K562 (cell line): ENCODE results near the gene DLK1. TPM values are rescaled to one million over a fixed set of nuclear protein-coding genes. Genes with fewer than 3 reads are reported as not detected.
A peak's percentile ranks its signal among the peaks of the same experiment; 100 is the strongest.

Source experiments
- ARNT ChIP-seq, 2 experiments: fragments of 450-650 bp; IDR thresholded peaks; 2 replicates each; pipeline ENCODE4 v1.6.1; 2016; ENCODE audit warnings: mild to moderate bottlenecking in 1 of 2
- CBFB ChIP-seq: sonication (generic); formaldehyde crosslinking; IDR thresholded peaks from 2 replicates; pipeline ENCODE4 v1.4.0; 2020; ENCODE audit warnings: mild to moderate bottlenecking, missing genetic modification reagents
- CBX8 ChIP-seq: fragments of 200-600 bp; sonication (generic); IDR thresholded peaks from 2 replicates; pipeline ENCODE4 v1.6.1; 2012; ENCODE audit warnings: borderline replicate concordance, mixed run types, low read depth, mild to moderate bottlenecking, moderate library complexity, mixed read lengths, low read length, control low read depth, inconsistent platforms; ENCODE audit not compliant: poor library complexity, severe bottlenecking; ENCODE audit errors: extremely low read depth
- CREM ChIP-seq: IDR thresholded peaks from 2 replicates; pipeline ENCODE4 v1.6.1; 2014; ENCODE audit warnings: antibody characterized with exemption, low read depth
- E4F1 ChIP-seq: fragments of 250-450 bp; sonication (Bioruptor Pico); IDR thresholded peaks from 2 replicates; pipeline ENCODE4 v1.5.0; 2021; ENCODE audit warnings: mild to moderate bottlenecking, borderline replicate concordance
- HDAC2 ChIP-seq: fragments of 450-650 bp; IDR thresholded peaks from 2 replicates; pipeline ENCODE4 v1.6.1; 2016; ENCODE audit warnings: mild to moderate bottlenecking
- LEF1 ChIP-seq: fragments of 450-650 bp; IDR thresholded peaks from 2 replicates; pipeline ENCODE4 v1.6.1; 2016; ENCODE audit warnings: mild to moderate bottlenecking
- MYBL2 ChIP-seq, 2 experiments: fragments of 450-650 bp in 1 of 2; sonication (generic) in 1 of 2; formaldehyde crosslinking in 1 of 2; IDR thresholded peaks; 2 replicates each; pipeline versions ENCODE4 v1.6.1 to v1.8.1; 2017 to 2022; ENCODE audit warnings: borderline replicate concordance in 1 of 2, inconsistent platforms in 1 of 2, low read depth in 1 of 2, mild to moderate bottlenecking in 1 of 2, missing genetic modification reagents in 1 of 2, moderate library complexity in 1 of 2
- NRF1 ChIP-seq, 2 experiments: fragments of 450-650 bp; IDR thresholded peaks in 1 of 2; conservative IDR thresholded peaks in 1 of 2; 2 replicates each; pipeline ENCODE4 v1.6.1; 2014; ENCODE audit warnings: mild to moderate bottlenecking in 2 of 2
- TFAP4 ChIP-seq: sonication (generic); formaldehyde crosslinking; IDR thresholded peaks from 2 replicates; pipeline ENCODE4 v1.8.0; 2022; ENCODE audit warnings: missing genetic modification reagents, mild to moderate bottlenecking, moderate library complexity, borderline replicate concordance
- U2AF2 ChIP-seq: fragments of 200-400 bp; formaldehyde crosslinking; optimal IDR thresholded peaks from 2 replicates; pipeline ENCODE3; 2017; ENCODE audit warnings: low read depth, mild to moderate bottlenecking, low read length
- polyA plus RNA-seq, 8 experiments: library from polyadenylated mRNA; depleted of rRNA in 4 of 8; stranded (reverse) in 5 of 8; unstranded in 3 of 8; fragments of >200 nt; fragmentation: Nextera tagmentation in 2 of 8; fragmentation: Illumina TruSeq in 1 of 8; extraction: Ambion mirVana in 2 of 8; extraction: Trizol in 1 of 8; gene quantifications; 2 replicates each; pipeline versions ENCODE4 v1.2.1 to v1.2.3, GENCODE V29; 2011 to 2014; ENCODE audit warnings: inconsistent platforms in 1 of 8, missing spikeins in 1 of 8
- total RNA-seq, 7 experiments: library from RNA; depleted of rRNA in 6 of 7; stranded (reverse); fragments of >200 nt in 6 of 7; fragmentation: Illumina TruSeq in 2 of 7; extraction: Trizol in 2 of 7; gene quantifications; 2 replicates each; pipeline versions ENCODE4 v1.2.1 to v1.2.3, GENCODE V29; 2011 to 2021; ENCODE audit warnings: low replicate concordance in 1 of 7
- TF ChIP-seq, protein P1 (sequence below): fragments of 200-800 bp; sonication (Bioruptor generic); IDR thresholded peaks from 2 replicates; pipeline ENCODE4 v1.6.1; 2017; ENCODE audit warnings: missing genetic modification characterization, missing compliant biosample characterization

The DLK1 gene
- total and polyA plus RNA-seq, 9 of the 15 experiments (the other 6 are each of a cell fraction or from before 2014, with no cell fraction given), result 4.4 to 97.2 (median 15.3) TPM

DNA sequence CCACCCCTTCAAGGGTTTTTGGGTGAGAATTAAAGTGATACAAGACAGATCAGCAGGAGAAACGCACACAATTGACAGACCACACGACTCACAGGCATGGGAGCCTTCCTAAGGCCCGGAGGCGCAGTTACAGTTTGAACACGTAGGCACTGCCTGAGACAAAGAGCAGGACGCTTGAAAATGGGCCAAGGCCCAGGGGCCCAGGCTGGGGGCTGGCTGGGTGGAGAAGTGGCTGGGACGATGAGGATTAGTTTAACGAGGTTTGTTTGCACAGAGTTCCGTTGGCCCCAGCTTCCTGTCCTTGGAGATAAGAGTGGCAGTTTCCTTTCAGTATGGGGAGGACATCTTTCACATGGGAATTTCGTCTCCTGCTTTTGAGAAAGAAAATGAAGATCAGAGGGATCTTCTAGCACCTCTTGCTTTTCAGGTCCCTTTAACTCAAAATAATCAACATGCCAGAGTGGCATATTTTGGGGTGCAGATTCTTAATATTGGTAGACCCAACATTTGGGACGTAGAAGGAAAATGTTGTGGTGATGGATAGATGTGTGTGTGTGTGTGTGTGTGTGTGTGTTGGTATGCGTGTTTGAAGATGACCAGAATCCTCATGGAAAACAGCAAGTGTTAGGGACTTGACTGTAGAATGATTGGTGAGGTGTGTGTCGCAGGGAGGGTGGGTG, 44.6 kb downstream of the DLK1 start (continued):
- peak; percentile 95 for TF ChIP-seq LEF1
- TF ChIP-seq CBX8, result no peak
- no peak for TF ChIP-seq E4F1 (CRISPR knock-in tag)
- 0 out of 4 replicates have a peak, but pooled peaks of 1 of the 2 experiments have one; percentile 15 for TF ChIP-seq NRF1 (conservative IDR thresholded peaks at IDR 0.05 in 1 of 2, IDR thresholded peaks at IDR 0.05 in 1 of 2)
- no peak for TF ChIP-seq U2AF2
- TF ChIP-seq, protein P1, sequence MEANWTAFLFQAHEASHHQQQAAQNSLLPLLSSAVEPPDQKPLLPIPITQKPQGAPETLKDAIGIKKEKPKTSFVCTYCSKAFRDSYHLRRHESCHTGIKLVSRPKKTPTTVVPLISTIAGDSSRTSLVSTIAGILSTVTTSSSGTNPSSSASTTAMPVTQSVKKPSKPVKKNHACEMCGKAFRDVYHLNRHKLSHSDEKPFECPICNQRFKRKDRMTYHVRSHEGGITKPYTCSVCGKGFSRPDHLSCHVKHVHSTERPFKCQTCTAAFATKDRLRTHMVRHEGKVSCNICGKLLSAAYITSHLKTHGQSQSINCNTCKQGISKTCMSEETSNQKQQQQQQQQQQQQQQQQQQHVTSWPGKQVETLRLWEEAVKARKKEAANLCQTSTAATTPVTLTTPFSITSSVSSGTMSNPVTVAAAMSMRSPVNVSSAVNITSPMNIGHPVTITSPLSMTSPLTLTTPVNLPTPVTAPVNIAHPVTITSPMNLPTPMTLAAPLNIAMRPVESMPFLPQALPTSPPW, result peak; percentile 78
- TF ChIP-seq CBFB (CRISPR knock-in tag), result no peak
- peak; percentile 35; the same call in 1 of the 2 replicates for TF ChIP-seq TFAP4 (CRISPR knock-in tag)
- 0 out of 2 replicates have a peak, but pooled peaks have one; percentile 30 for TF ChIP-seq MYBL2 (IDR thresholded peaks at IDR 0.05; ENCODE audit: low read depth)
- no peak for TF ChIP-seq MYBL2 (CRISPR knock-in tag; IDR thresholded peaks at IDR 0.05; ENCODE audit: borderline replicate concordance)
- 0 out of 2 replicates have a peak, but pooled peaks have one; percentile 46 for TF ChIP-seq HDAC2
- TF ChIP-seq ARNT (IDR thresholded peaks at IDR 0.05), result 0 out of 4 replicates have a peak, but pooled peaks of 1 of the 2 experiments have one; percentile 15
- peak; percentile 68; the same call in 1 of the 2 replicates for TF ChIP-seq CREM
